A549 (cell line): ENCODE data around the gene RAVER1. TPM values are rescaled to one million over a fixed set of nuclear protein-coding genes. Genes with fewer than 3 reads are reported as not detected.
A peak's percentile ranks its signal among the peaks of the same experiment; 100 is the strongest.

Source experiments
- ATAC-seq, 2 experiments: fragments of 200-7000 bp in 1 of 2; fragments of >200 bp in 1 of 2; cut with Nextera tagmentation in 1 of 2; cut with Tn5 transposase in 1 of 2; 3 replicates each; pipeline versions ENCODE4 v1.8.0 to v1.9.1; 2018 to 2020; ENCODE audit warnings: mild to moderate bottlenecking in 1 of 2, moderate library complexity in 1 of 2
- CTCF ChIA-PET: fragments of 300-600 bp; sonication (Branson Sonifier 250); formaldehyde crosslinking; extraction: SDS; loops from one replicate; lab custom pipeline; 2021; ENCODE audit warnings: antibody characterized with exemption, inconsistent platforms; lab: Yijun Ruan, JAX
- POLR2A ChIA-PET: fragments of 350-600 bp; formaldehyde crosslinking; extraction: SDS; loops from one replicate; lab custom pipeline; 2021; ENCODE audit warnings: antibody characterized with exemption, inconsistent platforms; lab: Yijun Ruan, JAX
- DNase-seq, 2 experiments: peaks; one replicate each; pipeline versions ENCODE4 v3.0.0 to v3.0.0-alpha.2; 2011 to 2016; ENCODE audit warnings: low read depth in 1 of 2, low spot score in 1 of 2
- FAIRE-seq: peaks from 2 replicates; lab custom pipeline; 2011; peaks lifted over from hg19 to GRCh38; lab: Jason Lieb, UNC
- H3K27ac ChIP-seq, 2 experiments: fragments of >200 bp; sonication (Bioruptor Twin); formaldehyde crosslinking; 3 replicates each; pipeline ENCODE4 v1.5.1; 2016 to 2017
- H3K4me1 ChIP-seq: fragments of >200 bp; sonication (Bioruptor Twin); formaldehyde crosslinking; 3 replicates; pipeline ENCODE4 v1.6.1; 2016
- H3K4me2 ChIP-seq: fragments of >200 bp; sonication (Bioruptor Twin); formaldehyde crosslinking; 3 replicates; pipeline ENCODE4 v1.6.1; 2016
- H3K4me3 ChIP-seq: fragments of >200 bp; sonication (Bioruptor Twin); formaldehyde crosslinking; 3 replicates; pipeline ENCODE4 v1.5.1; 2016
- H3K9me3 ChIP-seq: fragments of >200 bp; sonication (Bioruptor Twin); formaldehyde crosslinking; 3 replicates; pipeline ENCODE4 v1.6.1; 2016
- CEBPB ChIP-seq, 2 experiments: fragments of >200 bp in 1 of 2; sonication (Bioruptor Twin) in 1 of 2; formaldehyde crosslinking in 1 of 2; IDR thresholded peaks; 2 replicates each; pipeline ENCODE4 v1.6.1; 2012 to 2016
- EHF ChIP-seq: fragments of 250-450 bp; sonication (Bioruptor Pico); IDR thresholded peaks from 2 replicates; pipeline ENCODE4 v1.5.0; 2020; ENCODE audit warnings: mild to moderate bottlenecking
- FOSB ChIP-seq: fragments of 250-450 bp; sonication (Bioruptor Pico); IDR thresholded peaks from 2 replicates; pipeline ENCODE4 v1.5.0; 2020; ENCODE audit warnings: mild to moderate bottlenecking, moderate library complexity
- FOXS1 ChIP-seq: fragments of 250-450 bp; sonication (Bioruptor Pico); IDR thresholded peaks from 2 replicates; pipeline ENCODE4 v1.5.0; 2020; ENCODE audit warnings: mild to moderate bottlenecking, moderate library complexity
- GATA3 ChIP-seq: IDR thresholded peaks from 2 replicates; pipeline ENCODE4 v1.6.1; 2012; ENCODE audit warnings: borderline replicate concordance
- HDAC2 ChIP-seq: fragments of 200-600 bp; sonication (generic); IDR thresholded peaks from 2 replicates; pipeline ENCODE4 v1.6.1; 2016
- HEYL ChIP-seq: fragments of 250-450 bp; sonication (Bioruptor Pico); IDR thresholded peaks from 2 replicates; pipeline ENCODE4 v1.8.0; 2021; ENCODE audit warnings: mild to moderate bottlenecking, moderate library complexity
- HOXB5 ChIP-seq: fragments of 250-450 bp; sonication (Bioruptor Pico); IDR thresholded peaks from 2 replicates; pipeline ENCODE4 v1.5.0; 2020; ENCODE audit warnings: mild to moderate bottlenecking, moderate library complexity
- MAZ ChIP-seq: fragments of 150-350 bp; IDR thresholded peaks from 2 replicates; pipeline ENCODE4 v1.6.1; 2014; ENCODE audit warnings: antibody characterized with exemption, low read depth, low read length, borderline replicate concordance
- MYC ChIP-seq: IDR thresholded peaks from 2 replicates; pipeline ENCODE4 v1.6.1; 2012; ENCODE audit warnings: mild to moderate bottlenecking, inconsistent platforms, low read length, improper control_type of control experiment, borderline replicate concordance
- PHF8 ChIP-seq: fragments of 200-600 bp; sonication (generic); IDR thresholded peaks from 2 replicates; pipeline ENCODE4 v1.6.1; 2016; ENCODE audit warnings: low read depth, mild to moderate bottlenecking, antibody characterized with exemption, moderate library complexity, borderline replicate concordance
- RARB ChIP-seq: fragments of 250-450 bp; sonication (Bioruptor Pico); IDR thresholded peaks from 2 replicates; pipeline ENCODE4 v1.8.0; 2021; ENCODE audit warnings: mild to moderate bottlenecking, moderate library complexity
- RNF2 ChIP-seq: fragments of 200-600 bp; sonication (generic); IDR thresholded peaks from 2 replicates; pipeline ENCODE4 v1.6.1; 2016; ENCODE audit warnings: low read depth, mild to moderate bottlenecking, antibody characterized with exemption, moderate library complexity, borderline replicate concordance
- TFCP2L1 ChIP-seq: fragments of 250-450 bp; sonication (Bioruptor Pico); IDR thresholded peaks from 2 replicates; pipeline ENCODE4 v1.5.0; 2021; ENCODE audit warnings: mild to moderate bottlenecking
- ZFP36 ChIP-seq: fragments of 450-650 bp; IDR thresholded peaks from 2 replicates; pipeline ENCODE4 v1.6.1; 2014; ENCODE audit warnings: borderline replicate concordance; ENCODE audit not compliant: partially characterized antibody
- ZNF302 ChIP-seq: fragments of 250-450 bp; sonication (Bioruptor Pico); IDR thresholded peaks from 2 replicates; pipeline ENCODE4 v1.9.0; 2021; ENCODE audit warnings: inconsistent platforms, mild to moderate bottlenecking, moderate library complexity
- WGBS: methylation state at CpG from one replicate; pipeline ENCODE4 v1.1.6; 2017; ENCODE audit errors: missing lambda C conversion rate; 5-methylcytosine and 5-hydroxymethylcytosine counted together
- polyA plus RNA-seq, 4 experiments: library from polyadenylated mRNA; depleted of rRNA in 3 of 4; stranded (reverse); fragments of >200 nt; fragmentation: RNase III in 1 of 4; extraction: RNeasy Plus Mini Kit Qiagen cat#74134 plus additional on column Dnase treatment in 1 of 4; gene quantifications; 2 replicates in 3 of 4; 3 replicates in 1 of 4; pipeline ENCODE4 v1.2.3, GENCODE V29; 2011 to 2017
- TF ChIP-seq, protein P1 (sequence below): fragments of 250-450 bp; sonication (Bioruptor Pico); IDR thresholded peaks from 2 replicates; pipeline ENCODE4 v1.5.0; 2021; ENCODE audit warnings: mild to moderate bottlenecking, moderate library complexity, borderline replicate concordance
- TF ChIP-seq, protein P2 (sequence below): fragments of 200-600 bp; sonication (generic); IDR thresholded peaks from 2 replicates; pipeline ENCODE4 v1.6.1; 2016; ENCODE audit warnings: antibody characterized with exemption, mild to moderate bottlenecking, moderate library complexity
- TF ChIP-seq, protein P3 (sequence below): fragments of >200 bp; sonication (Bioruptor Twin); formaldehyde crosslinking; IDR thresholded peaks from 3 replicates; pipeline ENCODE4 v1.6.1; 2016

The RAVER1 gene
- polyA plus RNA-seq, 2 of the 4 experiments (the other 2 are of a cell fraction): 1.8 to 22.1 TPM

DNA sequence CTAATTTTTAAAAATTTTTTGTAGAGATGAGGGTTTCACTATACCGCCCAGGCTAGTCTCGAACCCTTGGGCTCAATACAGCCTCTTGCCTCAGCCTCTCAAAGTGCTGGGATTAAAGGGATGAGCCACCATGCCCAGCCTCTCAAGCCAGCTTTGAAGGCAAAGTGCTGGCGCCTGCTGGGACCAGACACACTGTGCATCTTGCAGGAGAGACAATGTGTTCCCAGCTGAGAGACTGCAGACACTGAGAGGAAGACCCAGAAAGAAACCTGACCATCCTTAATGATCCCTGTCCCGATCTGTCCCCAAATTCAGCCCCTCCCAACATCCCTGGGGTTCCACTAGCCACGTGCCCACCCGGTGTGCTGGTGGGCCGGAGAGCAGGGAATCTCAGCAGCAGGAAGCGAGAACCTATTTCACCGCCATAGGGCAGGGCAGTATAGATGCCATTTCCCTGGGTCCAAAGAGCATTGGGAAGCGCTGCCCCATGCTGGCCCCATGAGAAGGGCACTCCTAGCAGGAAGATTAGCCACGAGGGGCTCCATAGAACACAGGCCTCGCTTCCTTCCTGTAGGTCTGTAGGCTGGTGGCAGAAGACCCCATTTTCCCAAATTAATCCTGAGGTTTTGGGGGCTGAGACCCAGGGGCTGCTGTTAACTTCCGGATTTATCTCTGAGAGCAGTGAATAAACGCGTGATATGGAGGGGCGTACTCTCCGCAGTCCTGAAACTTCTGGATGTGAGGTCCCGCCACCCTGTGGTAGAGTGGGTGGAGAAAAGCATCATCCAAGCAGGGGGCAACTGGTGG lies 968 bp downstream of the RAVER1 start:
- FAIRE-seq (no peak), ATAC-seq (peak in 1 of 2 experiments; percentile 3; a peak in 1 of 6 replicates), DNase-seq (no peak)
- peak overlapping the region; percentile 76 for H3K4me3 ChIP-seq
- peaks cover 11% of the 10 kb centered on the region; the same call in 1 of the 3 replicates for H3K4me1 ChIP-seq
- TF ChIP-seq, protein P1, sequence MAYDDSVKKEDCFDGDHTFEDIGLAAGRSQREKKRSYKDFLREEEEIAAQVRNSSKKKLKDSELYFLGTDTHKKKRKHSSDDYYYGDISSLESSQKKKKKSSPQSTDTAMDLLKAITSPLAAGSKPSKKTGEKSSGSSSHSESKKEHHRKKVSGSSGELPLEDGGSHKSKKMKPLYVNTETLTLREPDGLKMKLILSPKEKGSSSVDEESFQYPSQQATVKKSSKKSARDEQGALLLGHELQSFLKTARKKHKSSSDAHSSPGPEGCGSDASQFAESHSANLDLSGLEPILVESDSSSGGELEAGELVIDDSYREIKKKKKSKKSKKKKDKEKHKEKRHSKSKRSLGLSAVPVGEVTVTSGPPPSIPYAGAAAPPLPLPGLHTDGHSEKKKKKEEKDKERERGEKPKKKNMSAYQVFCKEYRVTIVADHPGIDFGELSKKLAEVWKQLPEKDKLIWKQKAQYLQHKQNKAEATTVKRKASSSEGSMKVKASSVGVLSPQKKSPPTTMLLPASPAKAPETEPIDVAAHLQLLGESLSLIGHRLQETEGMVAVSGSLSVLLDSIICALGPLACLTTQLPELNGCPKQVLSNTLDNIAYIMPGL: no peak
- TF ChIP-seq, protein P2, sequence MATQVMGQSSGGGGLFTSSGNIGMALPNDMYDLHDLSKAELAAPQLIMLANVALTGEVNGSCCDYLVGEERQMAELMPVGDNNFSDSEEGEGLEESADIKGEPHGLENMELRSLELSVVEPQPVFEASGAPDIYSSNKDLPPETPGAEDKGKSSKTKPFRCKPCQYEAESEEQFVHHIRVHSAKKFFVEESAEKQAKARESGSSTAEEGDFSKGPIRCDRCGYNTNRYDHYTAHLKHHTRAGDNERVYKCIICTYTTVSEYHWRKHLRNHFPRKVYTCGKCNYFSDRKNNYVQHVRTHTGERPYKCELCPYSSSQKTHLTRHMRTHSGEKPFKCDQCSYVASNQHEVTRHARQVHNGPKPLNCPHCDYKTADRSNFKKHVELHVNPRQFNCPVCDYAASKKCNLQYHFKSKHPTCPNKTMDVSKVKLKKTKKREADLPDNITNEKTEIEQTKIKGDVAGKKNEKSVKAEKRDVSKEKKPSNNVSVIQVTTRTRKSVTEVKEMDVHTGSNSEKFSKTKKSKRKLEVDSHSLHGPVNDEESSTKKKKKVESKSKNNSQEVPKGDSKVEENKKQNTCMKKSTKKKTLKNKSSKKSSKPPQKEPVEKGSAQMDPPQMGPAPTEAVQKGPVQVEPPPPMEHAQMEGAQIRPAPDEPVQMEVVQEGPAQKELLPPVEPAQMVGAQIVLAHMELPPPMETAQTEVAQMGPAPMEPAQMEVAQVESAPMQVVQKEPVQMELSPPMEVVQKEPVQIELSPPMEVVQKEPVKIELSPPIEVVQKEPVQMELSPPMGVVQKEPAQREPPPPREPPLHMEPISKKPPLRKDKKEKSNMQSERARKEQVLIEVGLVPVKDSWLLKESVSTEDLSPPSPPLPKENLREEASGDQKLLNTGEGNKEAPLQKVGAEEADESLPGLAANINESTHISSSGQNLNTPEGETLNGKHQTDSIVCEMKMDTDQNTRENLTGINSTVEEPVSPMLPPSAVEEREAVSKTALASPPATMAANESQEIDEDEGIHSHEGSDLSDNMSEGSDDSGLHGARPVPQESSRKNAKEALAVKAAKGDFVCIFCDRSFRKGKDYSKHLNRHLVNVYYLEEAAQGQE: peak; percentile 17; the same call in 1 of the 2 replicates
- WGBS: 36% methylated on average over 11 of the region's 18 CpGs
- H3K27ac ChIP-seq: peak overlapping the region; percentile 81 to 97
- peak overlapping the region; percentile 100 for H3K4me2 ChIP-seq
- POLR2A ChIA-PET: interaction anchor here (1.2 to 2.5 kb wide), 5 partner anchors 9 to 48 kb away, joined by 3 to 12 read pairs (median 4); partner anchors contain the start of genes ICAM5 and TYK2
- CTCF ChIA-PET: interaction anchor here (1.2 to 2.0 kb wide), 3 partner anchors 8 to 62 kb away, joined by 3 to 9 read pairs (median 4); partner anchors contain the start of gene ICAM1
- H3K9me3 ChIP-seq: no peaks in the 10 kb centered on the region

DNA sequence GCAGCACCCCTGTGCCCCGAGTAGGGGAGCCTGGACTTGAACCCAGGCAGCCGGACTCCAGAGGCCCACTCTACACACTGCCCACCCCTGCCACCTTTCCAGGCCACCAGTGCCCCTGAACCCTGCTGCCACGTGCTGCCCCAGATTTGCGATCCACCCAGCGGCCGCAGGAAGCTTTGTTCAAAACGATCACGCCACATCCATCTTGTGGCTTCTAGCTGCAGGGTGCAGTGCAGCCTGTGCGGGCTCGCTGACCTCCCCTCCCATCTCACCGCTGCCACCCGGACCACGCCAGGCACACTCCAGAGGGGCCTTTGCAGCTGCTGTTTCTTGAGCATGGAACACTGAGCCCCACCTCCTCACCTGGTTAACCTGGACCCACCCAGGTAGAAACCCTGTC lies 3.8 kb downstream of the RAVER1 start:
- no peak overlapping the region for H3K4me3 ChIP-seq
- no peak overlapping the region for H3K27ac ChIP-seq
- POLR2A ChIA-PET: no interaction called here
- peaks cover 9% of the 10 kb centered on the region; the same call in 1 of the 3 replicates for H3K4me1 ChIP-seq
- no peaks in the 10 kb centered on the region for H3K9me3 ChIP-seq
- DNase-seq (no peak), ATAC-seq (no peak), FAIRE-seq (no peak)
- CTCF ChIA-PET: interaction anchor here (0.6 to 2.4 kb wide), 3 partner anchors 59 to 557 kb away, joined by 3 to 6 read pairs (median 4); no protein-coding TSS in a partner anchor
- TF ChIP-seq GATA3 (no peak), ZNF302 (CRISPR knock-in tag) (no peak), RNF2 (no peak), ZFP36 (no peak), TFCP2L1 (CRISPR knock-in tag) (no peak), CEBPB (IDR thresholded peaks at IDR 0.05) (no peak)
- no peak overlapping the region for H3K4me2 ChIP-seq
- WGBS: 90% methylated on average over 9 of the region's 13 CpGs

DNA sequence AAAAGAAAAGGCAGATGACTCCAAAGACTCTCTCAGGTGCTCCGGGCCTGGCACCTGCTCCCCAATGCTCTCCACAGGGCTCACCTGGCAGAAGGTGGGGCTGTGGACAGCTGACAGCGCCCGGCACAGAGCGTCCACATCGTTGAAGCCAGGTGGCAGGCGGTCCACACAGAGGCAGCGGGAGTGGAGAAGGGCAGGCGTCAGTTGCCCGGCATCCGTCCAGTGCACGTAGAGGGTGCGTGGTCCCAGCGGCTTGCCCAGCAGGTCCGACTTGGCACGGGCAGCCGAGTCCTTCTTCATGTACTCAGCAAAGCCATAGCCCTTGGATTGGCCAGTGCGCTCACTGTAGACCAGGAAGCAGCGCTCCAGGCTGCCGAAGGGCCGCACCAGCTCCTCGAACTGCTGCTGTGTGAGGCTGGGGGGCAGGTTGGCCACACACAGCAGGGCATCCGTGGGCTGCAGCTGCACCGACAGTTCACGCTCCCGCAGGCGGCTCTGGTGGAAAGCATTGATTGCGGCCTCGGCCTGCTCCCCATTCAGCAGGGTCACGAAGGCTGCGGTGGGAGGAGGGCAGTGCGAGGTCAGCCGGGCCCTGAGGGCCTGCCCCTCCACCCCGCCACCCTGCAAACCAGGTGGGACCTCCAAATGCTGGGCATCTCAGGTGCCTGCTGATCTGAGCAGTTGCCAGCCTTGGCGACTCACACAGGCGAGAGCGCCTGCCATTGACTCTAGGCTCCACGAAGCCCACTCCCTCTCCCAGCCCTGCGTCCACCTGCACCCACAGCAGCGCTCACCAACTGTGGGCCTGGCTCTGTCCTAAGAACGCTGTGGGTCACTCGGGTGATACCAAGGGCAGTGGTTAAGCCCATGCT lies 4.5 kb downstream of the RAVER1 start:
- ChIA-PET POLR2A (no interaction called here), CTCF (interaction anchor here (0.6 kb wide), 1 partner anchor 558 kb away, joined by 3 read pairs; no protein-coding TSS in a partner anchor)
- no peaks in the 10 kb centered on the region for H3K9me3 ChIP-seq
- TF ChIP-seq FOXS1 (CRISPR knock-in tag) (no peak), PHF8 (no peak), HEYL (no peak), GATA3 (no peak), CEBPB (IDR thresholded peaks at IDR 0.05) (no peak), FOSB (CRISPR knock-in tag) (no peak), MAZ (no peak), ZFP36 (no peak), HOXB5 (CRISPR knock-in tag) (no peak), RARB (no peak), HDAC2 (no peak), MYC (no peak), EHF (CRISPR knock-in tag) (no peak)
- TF ChIP-seq, protein P3, sequence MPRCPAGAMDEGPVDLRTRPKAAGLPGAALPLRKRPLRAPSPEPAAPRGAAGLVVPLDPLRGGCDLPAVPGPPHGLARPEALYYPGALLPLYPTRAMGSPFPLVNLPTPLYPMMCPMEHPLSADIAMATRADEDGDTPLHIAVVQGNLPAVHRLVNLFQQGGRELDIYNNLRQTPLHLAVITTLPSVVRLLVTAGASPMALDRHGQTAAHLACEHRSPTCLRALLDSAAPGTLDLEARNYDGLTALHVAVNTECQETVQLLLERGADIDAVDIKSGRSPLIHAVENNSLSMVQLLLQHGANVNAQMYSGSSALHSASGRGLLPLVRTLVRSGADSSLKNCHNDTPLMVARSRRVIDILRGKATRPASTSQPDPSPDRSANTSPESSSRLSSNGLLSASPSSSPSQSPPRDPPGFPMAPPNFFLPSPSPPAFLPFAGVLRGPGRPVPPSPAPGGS: no peak
- 95% methylated on average over 21 of the region's 41 CpGs for WGBS
- no peak for FAIRE-seq
- H3K27ac ChIP-seq: no peak overlapping the region
- DNase-seq: no peak
- no peak for ATAC-seq
- peaks cover 9% of the 10 kb centered on the region; the same call in 1 of the 3 replicates for H3K4me1 ChIP-seq
- H3K4me2 ChIP-seq: no peak overlapping the region
- no peak overlapping the region for H3K4me3 ChIP-seq
